Vagina (tissue), 2 donors: ENCODE results near the gene NOP10.

ENCODE experiments used
- CTCF ChIP-seq, 3 experiments: fragments of 450-650 bp in 2 of 3; fragments of 200-600 bp in 1 of 3; sonication (generic) in 1 of 3; IDR thresholded peaks; one replicate each; pipeline ENCODE4 v1.5.1; 2017 to 2019; ENCODE audit warnings: antibody characterized with exemption in 3 of 3, mild to moderate bottlenecking in 2 of 3, moderate library complexity in 2 of 3
- POLR2A ChIP-seq, 2 donors: fragments of 450-650 bp; IDR thresholded peaks; one replicate each; pipeline ENCODE4 v1.6.1; 2017; ENCODE audit warnings: antibody characterized with exemption in 2 of 2, mild to moderate bottlenecking in 2 of 2, moderate library complexity in 2 of 2

DNA sequence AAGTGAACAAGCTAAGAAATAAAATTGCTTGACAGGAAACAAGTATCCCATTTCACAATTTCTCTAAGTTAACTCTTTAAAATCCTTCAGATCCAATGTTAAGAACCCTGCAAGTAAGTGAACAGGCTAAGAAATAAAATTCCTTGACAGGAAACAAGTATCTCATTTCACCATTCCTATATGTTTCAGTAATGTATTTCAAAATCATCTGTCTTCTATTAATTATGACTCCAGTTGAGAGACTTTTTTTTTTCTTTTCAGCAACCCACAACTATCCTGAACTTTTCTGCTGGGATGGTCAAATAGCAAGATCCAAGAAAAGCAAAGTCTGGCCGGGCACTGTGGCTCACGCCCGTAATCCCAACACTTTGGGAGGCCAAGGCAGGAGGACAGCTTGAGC is 3.0 kb downstream of the NOP10 start:
- no peak for TF ChIP-seq POLR2A (IDR thresholded peaks at IDR 0.05)
- no peak for TF ChIP-seq CTCF (IDR thresholded peaks at IDR 0.05)
